Fibroblast of mammary gland (primary cell): ENCODE measurements around the gene COL4A1.
A peak's percentile ranks its signal among the peaks of the same experiment; 100 is the strongest.

Source experiments
- DNase-seq: peaks from one replicate; pipeline ENCODE4 v3.0.0-alpha.2; 2010; ENCODE audit warnings: low read depth
- H3K4me3 ChIP-seq: 2 replicates; pipeline ENCODE4 v1.5.1; 2011; ENCODE audit warnings: low read depth, mild to moderate bottlenecking, low read length, moderate library complexity; ENCODE audit not compliant: control insufficient read depth
- CTCF ChIP-seq: conservative IDR thresholded peaks from 2 replicates; pipeline ENCODE4 v1.5.1; 2011; ENCODE audit warnings: low read depth, low read length, inconsistent platforms; ENCODE audit not compliant: control insufficient read depth, insufficient read depth

COL4A1 gene

GRCh38 chr13:110307767-110308655 is 1.1 kb upstream of the COL4A1 start:
- H3K4me3 ChIP-seq: peak overlapping the region; percentile 77
- DNase-seq: peak; percentile 64
- no peak for TF ChIP-seq CTCF

- peak overlapping the region; percentile 77 for H3K4me3 ChIP-seq
- TF ChIP-seq CTCF: no peak
- peak; percentile 51 for DNase-seq
Measured at GRCh38 chr13:110306340-110306959, 507 bp downstream of the COL4A1 start.

GRCh38 chr13:110305949-110306339 is 1.0 kb downstream of the COL4A1 start:
- peak; percentile 42 for DNase-seq
- H3K4me3 ChIP-seq: peak overlapping the region; percentile 77
- no peak for TF ChIP-seq CTCF

- peak; percentile 42 for DNase-seq
- TF ChIP-seq CTCF: no peak
- peak overlapping the region; percentile 77 for H3K4me3 ChIP-seq
Measured at GRCh38 chr13:110305544-110305943, 1.4 kb downstream of the COL4A1 start.

- peak; percentile 43 for DNase-seq
- TF ChIP-seq CTCF: no peak
- H3K4me3 ChIP-seq: no peak overlapping the region
Measured at GRCh38 chr13:110305001-110305400, 2.0 kb downstream of the COL4A1 start.

- H3K4me3 ChIP-seq: no peak overlapping the region
- DNase-seq: peak; percentile 96
- TF ChIP-seq CTCF: no peak
Measured at GRCh38 chr13:110304256-110304655, 2.7 kb downstream of the COL4A1 start.

- TF ChIP-seq CTCF: no peak
- no peak for DNase-seq
- no peak overlapping the region for H3K4me3 ChIP-seq
Measured at GRCh38 chr13:110303644-110304043, 3.3 kb downstream of the COL4A1 start.
